ENCODE measurements around the gene KRTAP5-10.
"Not testable (repeated sequence)": the region's sequence is repeated elsewhere in the genome, so short reads cannot be mapped to it uniquely, and the experiment has no call there.

Gene KRTAP5-10

GRCh38 chr11:71542879-71543777, 22.2 kb upstream of the KRTAP5-10 start:
- DNase-seq (ENCODE audit: low read depth, low spot score) = no peak

DNA sequence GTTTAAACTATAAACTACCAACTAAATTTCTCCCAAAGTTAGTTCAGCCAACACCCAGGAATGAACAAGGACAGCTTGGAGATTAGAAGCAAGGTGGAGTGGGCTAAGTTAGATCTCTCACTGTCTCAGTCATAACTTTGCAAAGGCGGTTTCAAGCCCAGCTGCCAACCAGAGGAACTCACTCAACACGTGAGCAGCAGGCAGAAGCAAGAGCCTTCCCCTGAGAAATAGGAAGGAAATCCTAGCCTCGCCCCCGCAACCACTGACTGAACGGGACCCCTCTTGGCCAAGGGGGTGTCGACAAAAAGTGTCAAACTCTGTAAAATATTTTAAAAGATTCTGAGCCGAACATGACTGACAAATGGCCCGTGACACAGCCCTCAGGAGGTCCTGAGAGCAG, 21.5 kb upstream of the KRTAP5-10 start:
- no peak for DNase-seq (ENCODE audit: low read depth, low spot score)

DNA sequence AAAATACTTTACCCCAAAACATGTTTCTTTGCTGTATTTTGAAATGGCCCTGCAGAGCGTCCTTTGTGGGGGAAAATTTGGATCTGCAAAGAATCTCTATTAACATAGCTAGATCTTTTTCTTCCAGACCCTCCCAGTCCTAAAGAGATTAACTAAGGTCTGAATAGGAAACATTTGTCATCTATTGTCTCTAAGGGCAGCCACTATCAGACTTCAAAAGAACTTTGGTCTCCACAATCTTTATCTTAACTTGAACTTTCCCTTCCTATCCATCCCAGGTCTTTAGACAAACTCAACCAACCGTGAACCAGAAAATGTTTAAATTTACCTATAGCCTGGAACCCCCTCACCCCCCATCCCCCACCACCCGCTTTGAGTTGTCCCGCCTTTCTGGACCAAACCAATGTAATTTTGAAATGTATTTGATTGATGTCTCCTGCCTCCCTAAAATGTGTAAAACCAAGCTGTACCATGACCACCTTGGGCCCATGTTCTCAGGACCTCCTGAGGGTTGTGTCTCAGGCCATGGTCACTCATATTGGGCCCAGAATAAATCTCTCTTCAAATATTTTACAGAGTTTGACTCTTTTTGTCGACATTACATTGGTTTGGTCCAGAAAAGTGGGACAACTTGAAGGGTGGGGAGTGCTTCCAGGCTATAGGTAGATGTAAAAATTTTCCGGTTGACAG, 20.7 kb upstream of the KRTAP5-10 start:
- DNase-seq (ENCODE audit: low read depth, low spot score) = no peak

GRCh38 chr11:71545405-71545966, 19.9 kb upstream of the KRTAP5-10 start:
- DNase-seq (ENCODE audit: low read depth, low spot score) = no peak

DNA sequence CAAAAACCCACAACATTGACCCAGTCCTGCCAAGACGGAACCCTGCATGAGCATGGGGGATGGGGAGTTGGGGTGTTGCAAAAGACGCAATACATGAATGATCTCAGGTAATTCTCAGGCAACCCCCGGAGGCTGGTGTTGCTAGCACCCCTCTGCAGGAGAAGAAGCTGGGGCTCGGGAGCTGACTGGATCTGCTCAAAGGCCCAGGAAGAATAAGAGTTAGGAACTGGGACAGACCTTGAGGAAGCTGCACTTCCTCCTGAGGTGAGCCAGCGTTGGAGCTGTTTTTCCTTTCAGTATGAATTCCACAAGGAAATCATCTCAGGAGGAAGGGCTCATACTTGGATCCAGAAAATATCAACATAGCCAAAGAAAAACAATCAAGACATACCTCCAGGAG, 17.2 kb upstream of the KRTAP5-10 start, which contains the start of gene KRTAP5-9:
TSS of gene KRTAP5-9 (plus strand) at position 301 of the 400 bp plus-strand sequence. CDS start 238 bp downstream, outside the sequence.
- DNase-seq (ENCODE audit: low read depth, low spot score) = no peak

- DNase-seq (ENCODE audit: low read depth, low spot score) = no peak
These were observed 16.6 kb upstream of the KRTAP5-10 start for GRCh38 chr11:71548716-71549151.

GRCh38 chr11:71551711-71552110, 13.7 kb upstream of the KRTAP5-10 start:
- DNase-seq (ENCODE audit: low read depth, low spot score) = no peak

DNA sequence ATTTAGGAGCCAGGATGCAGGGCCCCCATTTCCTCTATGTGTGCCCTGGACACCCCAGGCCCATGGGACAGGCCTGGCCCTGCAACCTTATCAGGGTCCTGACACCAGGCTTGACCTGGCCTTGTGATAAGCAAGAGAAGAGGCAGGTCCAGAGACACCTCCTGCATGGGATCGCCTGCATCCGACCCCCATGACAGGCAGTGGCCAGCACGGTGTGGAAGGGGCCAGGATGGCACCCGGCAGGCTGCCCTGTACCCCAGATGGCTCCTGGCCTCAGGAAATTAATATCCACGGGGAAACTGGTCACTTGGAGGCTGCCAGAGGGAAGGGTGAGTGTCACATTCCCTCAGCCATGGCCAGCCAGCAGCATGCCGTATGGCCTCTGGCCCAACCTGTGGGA, 10.4 kb upstream of the KRTAP5-10 start:
- no peak for DNase-seq (ENCODE audit: low read depth, low spot score)

DNA sequence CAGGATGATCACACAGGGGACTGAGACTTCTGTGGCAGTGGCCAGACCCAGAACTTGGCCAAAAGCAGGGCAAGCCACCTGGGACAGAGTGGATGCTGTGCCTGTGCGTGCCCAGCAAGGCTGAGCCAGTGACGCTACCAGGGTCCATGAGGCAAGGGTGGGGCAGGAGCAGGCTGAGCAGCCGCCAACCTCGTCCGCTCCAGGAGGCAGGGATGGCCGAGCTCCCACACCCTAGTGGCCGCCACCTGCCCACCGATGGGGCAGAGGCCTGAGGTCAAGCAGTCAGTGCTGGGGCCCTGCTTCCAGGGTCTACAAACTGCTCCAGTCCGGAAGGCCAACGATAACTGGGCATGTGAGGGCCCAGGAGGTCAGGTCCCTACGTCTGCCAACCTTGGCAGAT, 9.9 kb upstream of the KRTAP5-10 start:
- no peak for DNase-seq (ENCODE audit: low read depth, low spot score)

DNA sequence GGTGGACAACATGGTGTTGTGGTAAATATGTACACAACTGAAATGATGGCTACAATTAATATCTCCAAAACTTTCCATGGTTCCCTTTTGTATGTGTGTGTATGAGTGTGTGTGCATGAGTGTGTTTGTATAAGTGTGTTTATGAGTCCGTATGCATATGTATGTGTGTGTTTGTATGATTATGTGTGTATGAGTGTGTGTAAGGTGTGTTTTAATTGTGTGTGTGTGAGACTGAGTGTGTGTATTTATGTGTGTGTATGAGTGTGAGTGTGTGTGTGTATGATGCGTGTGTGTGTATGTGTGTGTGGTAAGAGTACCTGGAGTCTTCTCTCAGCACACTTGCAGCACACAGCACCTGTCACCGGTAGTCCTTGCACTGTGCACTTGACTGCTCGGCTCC, 9.3 kb upstream of the KRTAP5-10 start:
- no peak for DNase-seq (ENCODE audit: low read depth, low spot score)

DNA sequence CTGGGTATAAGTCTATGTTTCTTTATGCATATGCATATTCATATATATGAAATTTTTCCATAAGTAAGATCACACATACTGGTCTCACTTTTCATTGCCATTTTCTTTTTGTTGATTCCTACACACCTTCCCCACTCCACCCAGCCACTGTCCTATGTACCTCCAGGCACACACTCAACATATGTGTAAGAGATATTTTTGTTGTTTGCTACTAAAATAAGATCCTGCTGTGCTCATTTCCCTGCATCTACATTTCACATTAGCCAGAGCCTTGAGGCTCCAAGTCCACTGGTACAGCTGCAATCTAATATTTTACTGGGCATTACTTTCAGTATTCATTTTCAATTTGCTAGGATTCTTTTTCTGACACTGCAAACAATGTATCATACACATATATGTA, 8.1 kb upstream of the KRTAP5-10 start:
- no peak for DNase-seq (ENCODE audit: low read depth, low spot score)

- DNase-seq (ENCODE audit: low read depth, low spot score) = no peak
These were observed 6.4 kb upstream of the KRTAP5-10 start for GRCh38 chr11:71558996-71559395.

- no peak for DNase-seq (ENCODE audit: low read depth, low spot score)
These were observed 3.2 kb upstream of the KRTAP5-10 start for GRCh38 chr11:71562120-71562519.

- no peak for DNase-seq (ENCODE audit: low read depth, low spot score)
These were observed 2.0 kb upstream of the KRTAP5-10 start for GRCh38 chr11:71563406-71563805.

GRCh38 chr11:71564430-71564829, 933 bp upstream of the KRTAP5-10 start:
- DNase-seq (ENCODE audit: low read depth, low spot score) = no peak

GRCh38 chr11:71566081-71566620, 788 bp downstream of the KRTAP5-10 start:
- no peak for DNase-seq (ENCODE audit: low read depth, low spot score)

DNA sequence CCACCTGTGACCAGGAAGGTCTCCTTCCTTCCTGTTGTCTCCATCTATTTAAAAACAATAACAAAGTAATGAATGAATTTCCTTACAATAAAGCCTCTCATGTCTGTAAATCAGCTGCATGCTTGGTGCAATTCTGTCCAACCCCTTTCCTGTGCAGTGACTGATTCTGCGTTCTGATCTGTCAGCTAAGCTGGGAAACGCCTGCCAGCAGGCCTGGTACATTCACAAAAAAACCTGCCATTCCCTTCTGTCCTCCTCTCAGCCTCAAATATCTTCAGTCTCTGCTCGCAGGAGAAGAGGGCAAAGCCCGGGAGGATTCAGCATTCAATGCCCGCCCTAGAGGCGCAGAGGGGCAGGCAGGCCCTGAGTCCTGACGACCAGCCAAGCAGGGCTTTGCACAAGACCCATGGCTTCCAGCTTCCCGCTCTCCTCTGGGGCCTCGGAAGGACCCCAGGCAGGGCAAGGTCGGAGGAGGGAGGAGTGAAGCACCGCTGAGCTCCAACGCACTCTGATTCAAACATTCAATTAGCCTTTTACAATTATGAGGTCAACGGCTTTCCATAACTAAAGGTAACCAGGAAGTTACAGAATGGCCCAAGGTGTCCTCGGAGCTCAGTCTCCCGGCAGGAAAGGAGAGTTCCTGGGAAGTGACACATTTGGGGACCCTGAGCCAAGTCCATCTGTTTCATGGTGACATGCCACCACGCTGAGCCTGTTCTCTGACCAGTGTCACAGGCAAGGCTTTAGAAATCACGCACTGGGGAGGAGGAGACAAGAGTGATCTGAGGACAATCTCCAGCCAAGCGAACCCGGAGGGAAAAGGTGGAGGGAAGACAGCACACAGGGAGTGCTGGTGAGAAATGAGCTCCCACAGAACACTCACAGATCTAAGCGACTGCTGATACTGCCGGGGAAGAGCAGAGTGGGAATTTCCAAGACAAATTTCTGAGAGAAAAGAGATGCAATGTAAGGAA, 1.6 kb downstream of the KRTAP5-10 start:
- not testable (repeated sequence) for DNase-seq (ENCODE audit: low read depth, low spot score)

DNA sequence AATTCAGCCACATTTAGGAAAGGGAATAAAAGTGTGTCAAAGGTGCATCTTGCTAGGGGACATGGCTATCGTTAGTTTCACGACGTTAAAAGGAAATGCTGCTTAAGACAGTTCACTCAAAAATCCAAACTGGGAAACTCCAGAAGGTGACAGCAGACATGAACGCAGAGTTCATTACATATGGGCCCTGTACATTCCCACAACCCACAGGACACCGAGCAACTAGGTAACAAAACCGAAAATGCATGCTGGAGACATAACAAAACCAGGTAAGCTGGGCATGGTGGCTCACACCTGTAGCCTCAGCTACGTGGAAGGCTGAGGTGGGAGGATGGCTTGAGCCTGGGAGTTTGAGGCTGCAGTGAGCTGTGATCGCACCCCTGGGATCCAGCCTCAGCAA, 2.3 kb downstream of the KRTAP5-10 start:
- not testable (repeated sequence) for DNase-seq (ENCODE audit: low read depth, low spot score)

DNA sequence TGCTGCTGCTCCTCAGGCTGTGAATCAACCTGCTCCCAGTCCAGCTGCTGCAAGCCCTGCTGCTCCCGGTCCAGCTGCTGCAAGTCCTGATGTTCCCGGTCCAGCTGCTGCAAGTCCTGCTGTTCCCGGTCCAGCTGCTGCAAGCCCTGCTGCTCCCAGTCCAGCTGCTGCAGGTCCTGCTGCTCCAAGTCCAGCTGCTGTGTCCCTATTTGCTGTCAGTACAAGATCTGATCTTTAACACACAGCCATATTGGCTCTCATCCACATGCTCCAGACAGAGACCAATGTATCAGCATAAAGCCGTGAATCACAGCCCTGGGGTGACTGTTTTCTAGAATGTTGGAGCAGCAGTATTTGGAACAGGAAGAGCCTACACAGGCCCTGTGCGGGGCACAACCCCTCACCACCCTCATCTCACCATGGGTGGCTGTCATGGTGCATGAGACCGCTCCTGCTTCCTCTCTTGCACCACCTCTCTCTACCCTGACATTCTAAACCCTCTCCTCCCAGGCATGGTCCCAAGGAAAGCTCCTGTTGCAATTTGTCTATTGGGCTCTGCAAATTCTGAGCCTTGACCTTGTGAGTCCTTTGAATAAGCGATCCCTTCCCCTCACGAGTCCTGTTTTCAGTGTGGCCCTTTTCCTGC, 3.5 kb downstream of the KRTAP5-10 start:
- DNase-seq (ENCODE audit: low read depth, low spot score) = no peak

DNA sequence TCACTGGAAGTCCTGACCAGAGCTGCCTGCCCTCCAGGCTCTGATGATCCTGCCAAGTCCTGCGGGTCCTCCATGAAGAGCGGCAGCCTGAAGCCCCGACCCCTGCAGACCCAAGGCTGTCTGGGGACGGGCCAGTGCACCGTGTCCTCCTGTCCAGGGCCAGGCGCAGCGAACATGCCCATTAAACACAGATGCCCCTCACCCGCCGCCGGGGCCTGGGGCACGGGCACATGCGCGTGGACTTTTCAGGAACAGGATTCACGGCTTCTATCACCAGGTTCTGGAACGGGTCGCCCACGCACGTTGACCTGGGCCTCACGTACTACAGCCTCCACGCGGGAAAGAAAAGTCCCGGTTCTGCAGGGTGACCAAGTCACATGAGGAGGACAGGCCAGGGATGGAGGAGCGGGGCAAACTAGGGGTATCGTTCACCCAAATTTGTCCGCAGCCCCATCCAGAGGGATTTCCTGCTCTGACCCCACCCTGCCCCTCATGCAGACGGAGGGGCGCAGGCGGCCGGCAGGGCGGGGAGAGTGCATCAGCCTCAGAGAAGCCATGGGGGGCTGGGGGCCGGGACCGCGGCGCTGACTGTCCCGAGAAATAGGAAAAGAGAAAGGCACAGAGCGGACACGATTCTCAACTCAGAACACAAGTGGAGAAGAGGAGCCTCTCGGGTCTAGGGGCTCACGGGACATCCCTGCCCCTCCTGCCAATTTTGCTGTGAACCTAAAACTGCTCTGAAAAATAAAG, 5.9 kb downstream of the KRTAP5-10 start:
- DNase-seq (ENCODE audit: low read depth, low spot score) = not testable (repeated sequence)
